EH (cell line): Measurements from ENCODE around the gene TSLP.

Source experiments
- DNase-seq: peaks from one replicate; pipeline ENCODE4 v3.0.0-alpha.2; 2015; ENCODE audit warnings: low read depth

Gene TSLP

DNA sequence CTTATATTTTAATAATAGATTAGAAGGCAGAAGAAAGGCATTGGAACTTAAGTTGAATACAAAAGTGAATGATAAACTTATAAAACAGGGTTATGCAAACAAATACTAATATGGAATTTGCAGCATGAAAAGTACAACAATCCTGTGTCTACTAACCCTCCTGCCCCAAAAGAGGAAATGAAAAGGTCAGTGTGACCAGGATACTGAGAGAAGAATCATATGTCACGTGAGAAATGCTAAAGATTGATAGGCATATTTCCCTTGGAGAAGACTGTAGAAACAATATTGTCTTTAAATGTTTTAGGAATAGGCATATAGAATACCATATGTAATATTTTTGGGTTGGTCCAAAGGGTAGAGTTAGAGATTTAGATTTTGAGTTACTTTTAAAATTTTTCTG lies 24.5 kb downstream of the TSLP start:
- DNase-seq = no peak

- DNase-seq = peak; percentile 6
These were observed 27.7 kb downstream of the TSLP start for GRCh38 chr5:111099058-111099778.

DNA sequence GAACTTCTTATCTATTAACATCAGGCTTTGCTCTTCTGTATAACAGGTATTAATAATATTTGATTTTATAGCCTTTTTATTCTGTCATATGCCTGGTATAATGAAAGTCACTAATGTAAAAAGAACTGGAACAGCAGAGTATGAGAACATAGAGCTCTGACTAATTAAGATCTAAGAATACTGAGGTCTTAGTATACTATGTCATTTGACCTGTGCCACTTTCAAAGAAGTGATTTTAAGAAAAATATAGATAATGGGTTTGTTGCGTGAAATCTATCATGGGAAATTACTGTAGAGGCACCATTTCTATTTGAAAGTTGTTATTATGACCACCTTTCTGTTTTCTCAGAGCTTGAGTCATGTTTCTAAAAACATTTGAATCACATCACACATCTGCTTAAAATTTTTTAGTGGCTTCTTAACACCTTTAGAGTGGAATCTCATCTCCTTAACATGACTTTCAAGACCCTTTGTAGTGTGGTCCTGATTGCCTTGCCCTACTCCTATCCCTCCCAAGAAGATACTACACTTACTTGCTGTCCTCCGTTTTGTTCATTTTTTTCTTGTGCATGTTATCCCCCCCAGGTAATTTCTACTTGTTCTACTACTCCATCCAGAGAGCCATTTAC lies 34.9 kb downstream of the TSLP start:
- no peak for DNase-seq

GRCh38 chr5:111107371-111107770 lies 35.9 kb downstream of the TSLP start:
- DNase-seq = no peak

DNA sequence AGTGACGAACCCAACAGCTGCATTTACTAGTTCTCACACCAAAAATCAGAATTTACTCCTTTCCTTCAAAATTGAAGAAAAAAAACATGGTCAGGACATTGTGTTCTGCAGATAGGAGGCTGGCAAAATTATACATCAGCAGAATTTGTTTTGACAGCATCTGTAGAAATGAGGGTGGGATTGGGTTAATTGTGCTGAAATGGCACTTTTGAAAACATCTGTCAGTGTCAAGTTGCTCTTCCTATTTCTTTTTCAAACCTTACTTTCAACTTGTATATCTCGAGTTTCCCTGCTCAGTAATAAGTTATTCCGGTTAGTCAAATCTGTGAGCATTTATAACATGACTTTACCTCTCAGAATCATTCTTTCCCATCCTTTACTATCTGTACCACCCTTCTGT lies 40.4 kb downstream of the TSLP start:
- no peak for DNase-seq

DNA sequence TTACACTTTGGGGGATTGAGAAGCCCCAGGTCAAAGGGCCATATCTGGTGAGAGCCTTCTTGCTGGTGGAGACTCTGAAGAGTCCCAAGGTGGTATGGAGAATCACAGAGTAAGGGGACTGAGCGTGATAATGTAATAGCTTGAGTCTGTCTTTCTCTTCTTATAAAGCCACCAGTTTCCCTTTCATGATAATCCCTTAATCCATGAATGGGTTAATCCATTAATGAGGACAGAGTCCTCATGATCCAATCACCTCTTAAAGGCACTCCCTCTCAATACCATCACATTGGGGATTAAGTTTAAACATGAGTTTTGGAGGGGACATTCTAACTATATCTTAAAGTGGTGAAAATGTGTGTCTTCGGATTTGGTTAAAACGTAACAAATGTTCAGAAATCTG lies 42.2 kb downstream of the TSLP start:
- DNase-seq = no peak

- DNase-seq = no peak
These were observed 43.7 kb downstream of the TSLP start for GRCh38 chr5:111115229-111115628.

GRCh38 chr5:111116550-111116949 lies 45.0 kb downstream of the TSLP start:
- no peak for DNase-seq

GRCh38 chr5:111117136-111117535 lies 45.6 kb downstream of the TSLP start:
- DNase-seq = no peak

DNA sequence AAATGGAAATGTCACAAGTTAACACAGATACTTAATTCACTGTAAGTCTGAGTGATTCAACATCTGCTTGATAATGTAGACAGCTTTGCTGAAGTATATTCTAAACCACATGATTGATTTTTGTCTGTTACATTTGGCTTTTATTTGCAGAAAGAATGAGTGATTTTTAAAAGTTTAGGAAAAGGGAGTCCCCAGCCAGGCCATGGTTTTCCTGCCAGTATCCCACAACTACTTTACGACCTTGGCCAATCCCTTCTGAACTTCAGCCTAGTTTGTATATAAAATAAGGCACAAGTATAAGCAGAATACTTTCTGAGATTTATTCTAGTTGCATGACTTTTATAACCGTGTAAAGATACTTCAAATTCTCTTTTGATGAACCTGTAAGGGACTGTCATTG lies 47.7 kb downstream of the TSLP start:
- DNase-seq = no peak

DNA sequence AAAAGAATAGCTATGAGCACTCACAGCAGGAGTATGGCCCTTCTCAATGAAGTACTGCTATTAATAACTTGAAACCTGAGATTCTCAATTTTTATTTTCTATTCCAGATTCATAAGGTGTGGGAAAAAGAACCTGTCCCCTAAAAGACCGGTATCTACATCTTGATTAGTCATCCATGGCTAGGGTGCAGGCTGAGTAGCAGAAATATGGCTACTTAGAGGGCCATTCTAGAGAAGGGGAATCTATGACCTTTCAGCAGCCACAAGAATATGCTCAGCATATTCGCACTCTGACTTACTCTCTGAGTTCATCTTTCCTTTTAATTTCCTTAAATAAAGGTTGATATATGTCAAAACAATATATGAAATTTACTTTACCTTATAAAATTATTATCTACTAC lies 48.3 kb downstream of the TSLP start:
- no peak for DNase-seq

DNA sequence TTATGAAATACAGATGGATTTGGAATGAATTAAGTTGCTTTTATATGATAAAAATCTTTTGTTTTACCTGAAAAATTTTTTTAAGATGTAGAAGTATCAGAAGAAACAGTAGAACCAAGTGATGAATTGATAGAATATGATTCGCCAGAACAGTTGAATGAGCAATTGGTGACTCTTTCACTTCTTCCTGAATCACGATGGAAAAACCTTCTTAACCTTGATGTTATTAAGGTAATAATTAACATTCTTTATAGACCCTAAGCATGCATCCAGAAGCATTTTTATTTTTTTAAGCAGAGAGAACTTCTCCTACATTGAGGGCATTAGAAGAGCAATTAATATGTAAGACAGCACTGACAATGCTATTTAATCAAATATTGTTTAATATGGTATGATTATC lies 49.4 kb downstream of the TSLP start:
- DNase-seq = no peak

- no peak for DNase-seq
These were observed 50.4 kb downstream of the TSLP start for GRCh38 chr5:111121926-111122325.

- no peak for DNase-seq
These were observed 50.9 kb downstream of the TSLP start for GRCh38 chr5:111122398-111122797.

DNA sequence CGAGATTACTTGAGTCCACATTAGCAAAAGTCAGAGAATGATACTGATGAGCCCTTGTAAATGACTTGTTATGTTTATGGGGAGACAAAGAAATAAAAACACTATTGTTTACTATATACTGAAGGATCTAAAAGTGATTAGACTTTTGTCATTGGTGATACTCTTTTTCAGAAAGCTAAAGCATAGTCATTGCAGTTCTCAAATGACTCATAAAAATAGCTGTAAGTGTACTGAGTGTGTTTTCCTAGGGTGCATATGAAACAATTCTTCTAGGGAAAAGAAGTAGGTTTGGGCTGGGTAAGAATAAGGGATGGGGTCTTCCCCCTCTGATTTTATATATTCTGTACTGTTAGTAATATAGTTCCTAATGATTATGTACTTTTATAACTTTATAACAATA lies 53.3 kb downstream of the TSLP start:
- DNase-seq = no peak

DNA sequence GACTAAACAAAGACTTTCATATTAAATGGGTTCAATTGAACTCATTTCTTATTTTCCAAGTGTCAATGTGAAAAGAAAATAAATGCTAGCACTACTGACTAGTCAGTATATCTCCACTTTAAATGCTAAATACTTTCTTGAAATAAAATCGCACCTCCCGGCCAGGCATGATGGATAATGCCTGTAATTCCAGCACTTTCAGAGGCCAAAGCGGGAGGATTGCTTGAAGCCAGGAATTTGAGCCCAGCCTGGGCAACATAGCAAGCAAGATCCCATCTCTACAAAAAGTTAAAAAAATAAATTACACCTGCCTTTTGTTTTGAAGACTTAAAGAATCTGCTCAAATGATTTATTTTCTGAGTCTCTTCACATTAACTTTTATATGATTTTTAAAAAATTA lies 55.4 kb downstream of the TSLP start:
- DNase-seq = no peak
